Erythroblast (primary cell): ENCODE data around the gene ETV3.

Experiments
- GATA1 ChIP-seq: IDR thresholded peaks from 2 replicates; pipeline ENCODE4 v1.6.1; 2011; ENCODE audit warnings: low read depth, mild to moderate bottlenecking, control low read depth, low read length, moderate library complexity
- POLR2A ChIP-seq: IDR thresholded peaks from 2 replicates; pipeline ENCODE4 v1.6.1; 2011; ENCODE audit warnings: mild to moderate bottlenecking, low read length

DNA sequence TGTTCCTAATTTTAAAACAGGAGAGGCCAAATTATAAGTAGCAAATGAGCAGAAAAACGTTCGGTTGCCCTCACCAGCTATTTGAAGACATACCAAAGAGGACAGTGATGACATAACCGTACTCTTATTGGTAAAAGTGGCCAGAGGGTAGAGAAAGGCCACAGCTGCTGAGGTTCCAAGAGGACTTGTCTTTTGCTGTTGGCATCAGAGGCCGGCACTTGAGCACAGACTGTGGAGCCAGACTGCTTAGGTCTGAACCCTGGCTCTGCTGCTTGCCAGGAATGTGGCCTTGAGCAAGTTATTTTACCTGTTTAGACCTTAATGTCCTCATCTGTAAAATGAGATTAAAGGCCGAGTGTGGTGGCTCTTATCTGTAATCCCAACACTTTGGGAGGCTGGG lies 53.5 kb downstream of the ETV3 start:
- no peak for TF ChIP-seq POLR2A
- no peak for TF ChIP-seq GATA1
